H9 (cell line): Measurements from ENCODE around the gene CCNL1. TPM values are rescaled to one million over a fixed set of nuclear protein-coding genes. Genes with fewer than 3 reads are reported as not detected.
"Not testable (repeated sequence)": the region's sequence is repeated elsewhere in the genome, so short reads cannot be mapped to it uniquely, and the experiment has no call there.

Source experiments
- DNase-seq: peaks from one replicate; pipeline ENCODE4 v3.0.0-alpha.2; 2017
- H2AFZ ChIP-seq: one replicate; pipeline ENCODE4 v1.6.1; 2013; ENCODE audit warnings: mild to moderate bottlenecking, low read length, control low read depth, moderate library complexity
- H2AK5ac ChIP-seq: 2 replicates; pipeline ENCODE4 v1.6.1; 2013; ENCODE audit warnings: low read length, control low read depth, mixed read lengths; ENCODE audit not compliant: insufficient read length
- H2BK120ac ChIP-seq: one replicate; pipeline ENCODE4 v1.6.1; 2013; ENCODE audit warnings: low read depth, mild to moderate bottlenecking, low read length, control low read depth, inconsistent platforms; ENCODE audit not compliant: poor library complexity, severe bottlenecking
- H2BK12ac ChIP-seq: 2 replicates; pipeline ENCODE4 v1.6.1; 2013; ENCODE audit warnings: low read length, control low read depth, mixed read lengths, low read depth; ENCODE audit not compliant: insufficient read length
- H2BK15ac ChIP-seq: 2 replicates; pipeline ENCODE4 v1.6.1; 2013; ENCODE audit warnings: low read depth, low read length, control low read depth
- H2BK20ac ChIP-seq: one replicate; pipeline ENCODE4 v1.6.1; 2013; ENCODE audit warnings: low read depth, mild to moderate bottlenecking, low read length, control low read depth, inconsistent platforms; ENCODE audit not compliant: poor library complexity, severe bottlenecking
- H2BK5ac ChIP-seq: 2 replicates; pipeline ENCODE4 v1.6.1; 2013; ENCODE audit warnings: low read length, control low read depth, mixed read lengths; ENCODE audit not compliant: insufficient read length
- H3K14ac ChIP-seq: 2 replicates; pipeline ENCODE4 v1.6.1; 2013; ENCODE audit warnings: low read length, control low read depth; ENCODE audit not compliant: insufficient read depth
- H3K18ac ChIP-seq: 2 replicates; pipeline ENCODE4 v1.6.1; 2013; ENCODE audit warnings: low read depth, mild to moderate bottlenecking, mixed read lengths, low read length, control low read depth; ENCODE audit not compliant: insufficient read length
- H3K23ac ChIP-seq: 2 replicates; pipeline ENCODE4 v1.6.1; 2013; ENCODE audit warnings: low read length, control low read depth, mixed read lengths, low read depth; ENCODE audit not compliant: insufficient read length
- H3K23me2 ChIP-seq: 2 replicates; pipeline ENCODE4 v1.6.1; 2013; ENCODE audit warnings: low read depth, mild to moderate bottlenecking, mixed read lengths, low read length, control low read depth; ENCODE audit not compliant: insufficient read length, poor library complexity, severe bottlenecking
- H3K27ac ChIP-seq: 2 replicates; pipeline ENCODE4 v1.5.1; 2013; ENCODE audit warnings: low read length, control low read depth, mixed read lengths, low read depth; ENCODE audit not compliant: insufficient read length
- H3K27me3 ChIP-seq: 2 replicates; pipeline ENCODE4 v1.6.1; 2013; ENCODE audit warnings: low read length, control low read depth, inconsistent platforms; ENCODE audit not compliant: insufficient read depth
- H3K4ac ChIP-seq: 2 replicates; pipeline ENCODE4 v1.6.1; 2013; ENCODE audit warnings: low read depth, mild to moderate bottlenecking, control low read depth, inconsistent platforms, low read length, moderate library complexity
- H3K4me1 ChIP-seq: 2 replicates; pipeline ENCODE4 v1.6.1; 2013; ENCODE audit warnings: low read length, control low read depth, inconsistent platforms; ENCODE audit not compliant: insufficient read depth
- H3K4me2 ChIP-seq: 2 replicates; pipeline ENCODE4 v1.6.1; 2013; ENCODE audit warnings: low read length, control low read depth, mixed read lengths; ENCODE audit not compliant: insufficient read length, insufficient read depth
- H3K56ac ChIP-seq: 2 replicates; pipeline ENCODE4 v1.6.1; 2013; ENCODE audit warnings: low read depth, mild to moderate bottlenecking, mixed read lengths, low read length, control low read depth; ENCODE audit not compliant: insufficient read length
- H3K79me1 ChIP-seq: 2 replicates; pipeline ENCODE4 v1.6.1; 2013; ENCODE audit warnings: low read depth, mild to moderate bottlenecking, moderate library complexity, low read length, control low read depth, inconsistent platforms; ENCODE audit not compliant: insufficient read depth, poor library complexity, severe bottlenecking
- H3K79me2 ChIP-seq: 2 replicates; pipeline ENCODE4 v1.6.1; 2013; ENCODE audit warnings: low read length, control low read depth, inconsistent platforms; ENCODE audit not compliant: insufficient read depth
- H3K9ac ChIP-seq: 2 replicates; pipeline ENCODE4 v1.6.1; 2013; ENCODE audit warnings: low read length, control low read depth, mixed read lengths; ENCODE audit not compliant: insufficient read length; ENCODE audit errors: extremely low read depth
- H3K9me3 ChIP-seq: one replicate; pipeline ENCODE4 v1.6.1; 2013; ENCODE audit warnings: low read depth, low read length, inconsistent platforms; ENCODE audit not compliant: control insufficient read depth
- H3T11ph ChIP-seq: one replicate; pipeline ENCODE4 v1.6.1; 2013; ENCODE audit warnings: mild to moderate bottlenecking, low read length, control low read depth, inconsistent platforms
- H4K20me1 ChIP-seq: one replicate; pipeline ENCODE4 v1.6.1; 2013; ENCODE audit not compliant: control insufficient read depth, insufficient read length, insufficient read depth
- H4K5ac ChIP-seq: 2 replicates; pipeline ENCODE4 v1.6.1; 2013; ENCODE audit warnings: low read depth, mild to moderate bottlenecking, mixed read lengths, low read length, control low read depth; ENCODE audit not compliant: insufficient read length
- H4K8ac ChIP-seq: replicated peaks from 2 replicates; pipeline ENCODE4 v1.6.1; 2013; ENCODE audit warnings: low read length, control low read depth, mixed read lengths, low read depth; ENCODE audit not compliant: insufficient read length
- H4K91ac ChIP-seq: 2 replicates; pipeline ENCODE4 v1.6.1; 2013; ENCODE audit warnings: low read depth, mild to moderate bottlenecking, moderate library complexity, mixed read lengths, low read length, control low read depth; ENCODE audit not compliant: insufficient read length
- H3K27ac Mint-ChIP-seq, 3 experiments: 2 replicates in 2 of 3; 3 replicates in 1 of 3; pipeline ENCODE4 v1.8.0; 2020 to 2021; ENCODE audit warnings: mixed read lengths in 3 of 3, mild to moderate bottlenecking in 1 of 3, moderate library complexity in 1 of 3
- H3K27me3 Mint-ChIP-seq: 2 replicates; pipeline ENCODE4 v1.8.0; 2021; ENCODE audit warnings: low read depth, mild to moderate bottlenecking, moderate library complexity, mixed read lengths
- H3K36me3 Mint-ChIP-seq, 3 experiments: 2 replicates in 2 of 3; 3 replicates in 1 of 3; pipeline ENCODE4 v1.8.0; 2020 to 2021; ENCODE audit warnings: low read depth in 3 of 3, mixed read lengths in 3 of 3; ENCODE audit not compliant: insufficient read depth in 1 of 3
- H3K4me1 Mint-ChIP-seq, 2 experiments: 2 replicates each; pipeline ENCODE4 v1.8.0; 2020; ENCODE audit warnings: mixed read lengths in 2 of 2
- H3K4me3 Mint-ChIP-seq, 2 experiments: 2 replicates in 1 of 2; 3 replicates in 1 of 2; pipeline ENCODE4 v1.8.0; 2020 to 2021; ENCODE audit warnings: mild to moderate bottlenecking in 2 of 2, mixed read lengths in 2 of 2, moderate library complexity in 1 of 2
- H3K9me3 Mint-ChIP-seq, 2 experiments: 2 replicates in 1 of 2; 3 replicates in 1 of 2; pipeline ENCODE4 v1.8.0; 2020; ENCODE audit warnings: mild to moderate bottlenecking in 2 of 2, mixed read lengths in 2 of 2, moderate library complexity in 1 of 2
- WGBS: extraction: QIAGEN DNeasy Blood & Tissue Kit; methylation state at CpG from one replicate; pipeline ENCODE4 v1.1.7; 2013; ENCODE audit warnings: missing lambda C conversion rate, low lambda C conversion rate, mixed read lengths; ENCODE audit not compliant: insufficient read length; ENCODE audit errors: extremely low coverage; 5-methylcytosine and 5-hydroxymethylcytosine counted together
- total RNA-seq: library from RNA; stranded (reverse); gene quantifications from 2 replicates; pipeline ENCODE4 v1.2.1, GENCODE V29; 2021
- TF ChIP-seq, protein P1 (sequence below): fragments of 200-600 bp; sonication (generic); conservative IDR thresholded peaks from 3 replicates; pipeline ENCODE4 v1.8.0; 2021; ENCODE audit warnings: antibody characterized with exemption, mild to moderate bottlenecking

The CCNL1 gene
- total RNA-seq, 1 experiment from 2014 or later = 103 TPM

DNA sequence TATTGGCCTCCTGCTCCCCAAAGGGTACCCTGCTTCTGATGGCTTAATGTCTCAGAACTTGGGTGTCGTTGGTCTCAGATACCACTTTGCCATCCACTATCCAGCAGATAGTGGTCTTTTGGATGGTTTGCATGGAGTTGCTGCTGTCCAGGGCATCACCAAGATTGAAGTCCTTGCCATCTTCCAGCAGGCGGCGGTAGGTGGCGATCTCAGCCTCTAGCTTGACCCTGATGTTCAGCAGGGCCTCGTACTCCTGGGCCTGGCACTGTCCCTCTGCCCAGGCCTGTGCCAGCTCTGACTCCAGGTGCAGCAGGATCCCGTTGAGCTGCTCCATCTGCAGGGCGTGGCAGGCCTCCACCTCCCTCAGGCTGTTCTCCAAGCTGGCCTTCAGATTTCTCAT lies 2.7 kb upstream of the CCNL1 start:
- H3K79me2 ChIP-seq = peaks cover 14% of the 10 kb centered on the region; the same call in 1 of the 2 replicates
- H3T11ph ChIP-seq, H3K23me2 ChIP-seq, H4K5ac ChIP-seq, H4K91ac ChIP-seq, H4K20me1 ChIP-seq, H2AFZ ChIP-seq, H3K9me3 ChIP-seq, H3K4me3 Mint-ChIP-seq, H3K18ac ChIP-seq, H3K4ac ChIP-seq, H2BK20ac ChIP-seq, H3K27ac Mint-ChIP-seq, H2BK12ac ChIP-seq, H2BK120ac ChIP-seq, H3K27ac ChIP-seq, H3K56ac ChIP-seq, H2AK5ac ChIP-seq, H2BK15ac ChIP-seq, H4K8ac ChIP-seq, H3K4me2 ChIP-seq, H3K4me1 ChIP-seq, H3K27me3 Mint-ChIP-seq, H3K23ac ChIP-seq, H3K9me3 Mint-ChIP-seq, H3K27me3 ChIP-seq, H3K9ac ChIP-seq, H3K14ac ChIP-seq, H3K79me1 ChIP-seq, H2BK5ac ChIP-seq: not testable (repeated sequence)
- Mint-ChIP-seq H3K4me1 (peaks cover 20 to 21% of the 10 kb centered on the region in 2 experiments), H3K36me3 (peaks cover 17 to 19% (median 18%) of the 10 kb centered on the region in 3 experiments)
- WGBS = no CpG with 5 or more reads among the region's 7 CpGs
- DNase-seq = peak; percentile 60
- TF ChIP-seq, protein P1, sequence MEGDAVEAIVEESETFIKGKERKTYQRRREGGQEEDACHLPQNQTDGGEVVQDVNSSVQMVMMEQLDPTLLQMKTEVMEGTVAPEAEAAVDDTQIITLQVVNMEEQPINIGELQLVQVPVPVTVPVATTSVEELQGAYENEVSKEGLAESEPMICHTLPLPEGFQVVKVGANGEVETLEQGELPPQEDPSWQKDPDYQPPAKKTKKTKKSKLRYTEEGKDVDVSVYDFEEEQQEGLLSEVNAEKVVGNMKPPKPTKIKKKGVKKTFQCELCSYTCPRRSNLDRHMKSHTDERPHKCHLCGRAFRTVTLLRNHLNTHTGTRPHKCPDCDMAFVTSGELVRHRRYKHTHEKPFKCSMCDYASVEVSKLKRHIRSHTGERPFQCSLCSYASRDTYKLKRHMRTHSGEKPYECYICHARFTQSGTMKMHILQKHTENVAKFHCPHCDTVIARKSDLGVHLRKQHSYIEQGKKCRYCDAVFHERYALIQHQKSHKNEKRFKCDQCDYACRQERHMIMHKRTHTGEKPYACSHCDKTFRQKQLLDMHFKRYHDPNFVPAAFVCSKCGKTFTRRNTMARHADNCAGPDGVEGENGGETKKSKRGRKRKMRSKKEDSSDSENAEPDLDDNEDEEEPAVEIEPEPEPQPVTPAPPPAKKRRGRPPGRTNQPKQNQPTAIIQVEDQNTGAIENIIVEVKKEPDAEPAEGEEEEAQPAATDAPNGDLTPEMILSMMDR = peak; percentile 71
